NCI-H2227 treated with DMSO at 0.1 percent for 48 hours (cell line): ENCODE data around the gene RELT.
A peak's percentile ranks its signal among the peaks of the same experiment; 100 is the strongest.

Experiments
- DNase-seq: peaks from one replicate; lab custom pipeline; 2025; lab: John Stamatoyannopoulos, UW

RELT gene

GRCh38 chr11:73376803-73377629 lies 817 bp downstream of the RELT start:
- DNase-seq: no peak

GRCh38 chr11:73379189-73379880 lies 3.1 kb downstream of the RELT start:
- DNase-seq: no peak

DNA sequence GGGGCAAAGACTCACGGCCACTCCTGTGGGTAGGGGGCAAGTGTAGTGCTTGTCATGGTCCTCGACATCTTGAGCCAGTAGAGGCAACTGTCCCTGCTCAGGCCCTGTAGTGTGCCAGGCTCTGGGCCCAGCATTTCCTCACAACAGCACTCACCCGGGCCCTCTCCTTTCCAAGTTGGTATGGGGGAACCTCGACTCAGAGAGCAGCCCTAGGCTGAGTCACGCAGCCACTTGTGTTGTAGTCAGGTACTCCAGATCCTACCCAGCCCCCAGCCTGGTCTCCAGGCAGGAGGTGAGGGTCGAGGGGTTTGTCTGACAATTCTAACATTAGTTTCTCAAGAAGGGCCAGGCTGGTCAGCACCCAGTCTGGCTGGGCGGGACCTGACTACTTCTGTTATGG lies 4.1 kb downstream of the RELT start:
- no peak for DNase-seq

DNA sequence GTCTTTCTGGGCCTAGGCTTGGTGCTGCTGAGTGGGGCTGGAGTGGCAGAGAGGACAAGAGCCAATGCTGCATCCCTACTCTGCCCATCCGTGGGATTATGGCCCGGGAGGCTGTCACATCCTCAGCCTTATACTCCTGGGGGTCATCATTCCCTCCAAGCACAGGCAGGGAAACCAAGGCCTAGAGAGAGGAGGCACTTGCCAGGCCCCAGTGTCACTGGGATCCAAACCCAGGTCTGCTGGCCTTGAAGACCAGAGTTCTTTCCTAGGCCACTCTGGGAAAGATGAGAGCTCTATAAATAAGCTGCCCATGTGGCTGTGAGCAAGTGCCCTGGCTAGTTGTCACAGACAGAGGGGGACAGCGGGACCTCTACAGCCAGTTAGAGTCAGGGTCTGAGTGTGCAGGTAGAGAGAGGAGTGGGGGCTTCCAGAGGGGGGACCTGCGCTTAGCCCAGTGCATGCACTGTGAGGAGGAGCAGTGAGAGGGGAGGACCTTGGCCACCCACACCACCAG lies 4.8 kb downstream of the RELT start:
- DNase-seq: no peak

DNA sequence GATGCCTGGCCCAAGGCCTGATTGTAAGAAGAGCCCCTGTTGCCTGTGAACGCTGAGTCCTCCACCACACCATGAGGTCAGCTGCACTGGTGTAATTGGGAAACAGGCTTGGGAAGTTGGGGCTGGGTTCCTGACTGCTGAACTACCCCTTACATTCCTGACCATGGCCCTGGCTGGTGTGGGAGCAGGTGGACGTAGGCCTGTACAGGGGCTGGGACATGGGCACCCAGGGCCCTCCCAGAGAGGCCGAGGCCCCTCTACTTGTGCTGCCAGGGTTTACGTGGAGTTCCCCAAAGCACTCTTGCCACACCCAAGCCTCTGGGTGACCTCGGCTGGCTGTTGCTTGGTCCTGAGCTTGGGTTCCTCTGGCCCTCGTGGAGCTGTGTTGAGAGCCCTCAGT lies 5.4 kb downstream of the RELT start:
- DNase-seq: no peak

DNA sequence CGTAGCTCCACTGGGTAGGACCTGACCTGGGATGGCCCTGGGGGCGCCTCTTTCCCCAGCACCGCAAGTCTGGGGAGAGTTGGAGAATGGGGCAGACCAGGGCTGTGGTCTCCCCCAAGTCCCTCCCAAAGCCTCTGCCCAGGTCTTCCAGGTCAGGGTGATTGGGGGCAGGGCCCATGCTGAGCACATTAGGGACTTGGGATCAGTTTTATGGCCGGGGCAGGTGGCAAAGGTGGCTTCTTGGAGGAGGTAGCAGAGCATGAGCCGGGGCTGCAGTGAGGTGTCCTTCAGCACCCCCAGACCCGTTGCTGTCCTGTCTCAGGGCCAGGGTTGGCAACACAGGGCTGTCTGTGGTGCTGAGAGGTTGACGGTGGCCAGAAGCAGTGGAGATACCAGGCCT lies 6.0 kb downstream of the RELT start:
- no peak for DNase-seq

GRCh38 chr11:73382747-73383146 lies 6.5 kb downstream of the RELT start:
- DNase-seq: no peak

GRCh38 chr11:73383249-73384124 lies 7.3 kb downstream of the RELT start:
- DNase-seq: no peak

DNA sequence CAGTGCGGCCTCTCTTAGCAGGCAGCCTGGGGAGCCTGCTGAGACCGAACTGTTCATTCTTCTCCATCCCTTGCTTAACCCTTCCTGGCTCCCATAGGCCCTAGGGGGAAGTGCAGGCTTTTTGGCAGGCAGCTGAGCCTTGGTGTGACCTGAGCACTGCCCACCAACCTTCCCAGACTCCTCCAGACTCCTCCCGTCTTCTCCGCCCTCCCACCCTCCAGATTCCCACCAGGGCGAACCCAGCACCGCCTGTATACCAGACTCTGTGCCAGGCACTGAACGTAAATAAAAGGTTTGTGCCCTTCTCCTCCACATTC lies 7.9 kb downstream of the RELT start:
- DNase-seq: no peak

DNA sequence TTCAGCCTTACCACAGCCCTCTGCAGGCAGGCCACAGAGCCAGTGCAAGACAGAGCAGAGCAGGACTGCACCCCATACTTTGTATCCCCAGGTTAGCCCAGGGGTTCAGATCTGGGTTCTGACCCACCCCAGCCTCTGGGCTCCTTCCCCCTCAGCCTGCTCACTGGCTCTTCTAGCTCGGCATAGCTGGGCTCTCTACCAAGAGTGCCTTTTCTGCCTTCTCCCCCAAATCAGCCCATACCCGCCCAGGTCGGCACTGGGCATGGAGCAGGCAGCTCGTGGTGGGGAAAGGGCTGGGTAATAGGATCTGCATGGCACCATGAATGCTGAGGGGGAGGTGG lies 8.3 kb downstream of the RELT start:
- DNase-seq: no peak

DNA sequence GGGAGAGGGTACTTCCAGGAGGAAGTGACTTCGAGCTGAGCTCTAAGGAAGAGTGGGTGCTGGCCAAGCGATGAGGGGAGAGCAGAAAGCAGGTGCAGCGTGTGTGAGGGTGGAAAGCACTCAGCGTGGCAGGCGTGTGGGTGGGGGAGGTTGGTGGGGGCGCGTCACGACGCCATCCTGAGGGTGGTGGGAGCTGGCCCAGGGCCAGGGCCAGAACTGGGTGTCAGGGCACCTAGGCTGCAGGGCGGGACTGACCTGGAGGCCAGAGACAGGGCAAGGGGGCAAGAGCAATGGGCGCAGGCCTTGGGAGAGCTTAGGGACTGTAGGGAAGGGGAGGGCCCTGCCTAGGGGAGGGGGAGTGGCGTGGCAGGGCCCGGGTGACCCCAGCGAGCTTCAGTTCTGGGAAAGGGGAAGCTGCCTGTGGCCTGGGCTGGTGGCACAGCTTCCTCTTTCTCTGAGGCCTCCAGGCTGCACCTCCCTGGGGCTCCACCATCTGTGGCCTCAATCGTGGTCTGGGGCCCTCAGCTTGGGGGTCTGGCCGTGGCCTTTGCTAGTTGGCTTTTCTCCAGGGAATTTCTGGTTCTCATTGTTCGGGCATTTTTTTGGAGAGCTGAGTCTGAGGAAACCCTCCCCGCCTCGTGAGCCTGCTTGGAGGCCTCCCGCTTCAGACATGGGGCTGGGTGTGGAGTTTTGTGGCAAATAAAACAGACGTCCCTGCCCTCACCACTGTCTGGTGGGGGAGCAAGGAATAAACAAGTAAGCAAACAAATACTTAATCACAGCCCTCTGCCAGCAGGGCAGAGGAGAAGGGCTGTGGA lies 8.9 kb downstream of the RELT start:
- peak; percentile 6 for DNase-seq

GRCh38 chr11:73386016-73386415 lies 9.8 kb downstream of the RELT start:
- no peak for DNase-seq

- no peak for DNase-seq
These were observed 10.3 kb downstream of the RELT start for GRCh38 chr11:73386546-73386945.

GRCh38 chr11:73387594-73388264 lies 11.5 kb downstream of the RELT start:
- no peak for DNase-seq

DNA sequence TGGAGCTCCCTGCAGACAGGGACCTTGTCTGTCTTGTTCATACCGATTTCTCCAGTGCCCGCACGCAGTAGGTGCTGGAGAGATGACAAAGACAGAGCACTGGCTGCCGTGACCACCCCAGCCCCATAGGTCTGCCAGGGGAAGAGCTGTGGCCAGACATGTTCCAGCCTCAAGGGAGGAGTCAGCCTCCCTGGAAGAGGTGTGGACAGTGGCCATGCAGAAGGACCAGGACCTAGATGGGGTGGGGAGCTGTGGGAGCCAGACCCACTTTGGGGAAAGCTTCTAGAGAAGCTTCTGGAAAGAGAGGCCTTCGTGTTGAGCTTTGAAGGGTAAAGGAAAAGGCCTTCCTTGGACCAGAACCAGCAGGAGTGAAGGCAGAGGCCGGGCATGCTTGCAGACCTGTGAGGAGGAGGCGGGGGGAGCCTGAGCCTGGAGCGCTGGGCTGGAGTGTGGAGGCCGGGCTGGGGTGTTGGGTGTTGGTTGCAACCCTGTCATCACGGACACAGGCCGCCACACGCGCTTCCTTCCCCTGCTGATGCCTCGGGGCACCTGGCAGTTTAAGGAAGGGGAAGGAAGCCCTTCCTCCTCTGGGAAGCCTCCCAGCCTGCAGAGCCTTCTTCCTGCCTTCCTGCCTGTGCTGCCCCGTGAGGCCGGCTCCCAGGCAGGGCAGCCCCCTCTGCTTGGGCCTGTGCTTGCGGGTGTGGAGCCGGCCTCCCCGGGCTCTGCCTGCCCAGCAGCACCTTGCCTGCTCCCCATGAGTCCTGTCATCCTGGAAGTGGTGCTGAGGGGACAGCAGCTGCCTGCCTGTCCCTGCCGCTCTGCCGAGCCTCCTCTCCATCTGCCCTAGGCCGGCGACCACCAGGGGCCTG lies 12.3 kb downstream of the RELT start:
- DNase-seq: no peak

GRCh38 chr11:73389134-73389525 lies 12.9 kb downstream of the RELT start:
- no peak for DNase-seq

GRCh38 chr11:73389916-73390315 lies 13.7 kb downstream of the RELT start:
- no peak for DNase-seq

GRCh38 chr11:73390601-73391565 lies 14.7 kb downstream of the RELT start:
- DNase-seq: no peak

DNA sequence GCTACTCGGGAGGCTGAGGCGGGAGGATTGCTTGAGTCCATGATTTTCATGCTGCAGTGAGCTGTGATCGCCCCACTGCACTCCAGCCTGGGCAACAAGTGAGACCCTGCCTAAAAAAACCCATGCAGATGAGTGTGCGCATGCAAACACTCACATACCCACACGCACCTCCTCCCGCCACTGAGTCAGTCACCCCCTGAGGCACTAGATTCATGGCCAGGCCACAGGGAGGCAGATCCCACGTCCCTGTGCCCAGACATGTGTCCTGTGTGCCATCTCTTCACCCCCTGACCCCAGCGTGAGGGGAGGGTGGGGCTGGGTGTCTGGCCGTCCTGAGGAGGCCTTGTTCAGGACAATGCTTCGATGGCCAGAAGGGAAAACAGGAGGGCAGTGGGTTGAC lies 15.5 kb downstream of the RELT start:
- no peak for DNase-seq
